A549 treated with Hydrocortisone at 1 μM for 4 hours (cell line): ENCODE measurements around the gene ESCO1. TPM values are rescaled to one million over a fixed set of nuclear protein-coding genes. Genes with fewer than 3 reads are reported as not detected.

Source experiments
- total RNA-seq: library from RNA; stranded (reverse); fragments of 200-300 nt; extraction: Qiagen RNA extraction; gene quantifications from 5 replicates; pipeline ENCODE4 v1.2.3, GENCODE V29; 2022

The ESCO1 gene, protein sequence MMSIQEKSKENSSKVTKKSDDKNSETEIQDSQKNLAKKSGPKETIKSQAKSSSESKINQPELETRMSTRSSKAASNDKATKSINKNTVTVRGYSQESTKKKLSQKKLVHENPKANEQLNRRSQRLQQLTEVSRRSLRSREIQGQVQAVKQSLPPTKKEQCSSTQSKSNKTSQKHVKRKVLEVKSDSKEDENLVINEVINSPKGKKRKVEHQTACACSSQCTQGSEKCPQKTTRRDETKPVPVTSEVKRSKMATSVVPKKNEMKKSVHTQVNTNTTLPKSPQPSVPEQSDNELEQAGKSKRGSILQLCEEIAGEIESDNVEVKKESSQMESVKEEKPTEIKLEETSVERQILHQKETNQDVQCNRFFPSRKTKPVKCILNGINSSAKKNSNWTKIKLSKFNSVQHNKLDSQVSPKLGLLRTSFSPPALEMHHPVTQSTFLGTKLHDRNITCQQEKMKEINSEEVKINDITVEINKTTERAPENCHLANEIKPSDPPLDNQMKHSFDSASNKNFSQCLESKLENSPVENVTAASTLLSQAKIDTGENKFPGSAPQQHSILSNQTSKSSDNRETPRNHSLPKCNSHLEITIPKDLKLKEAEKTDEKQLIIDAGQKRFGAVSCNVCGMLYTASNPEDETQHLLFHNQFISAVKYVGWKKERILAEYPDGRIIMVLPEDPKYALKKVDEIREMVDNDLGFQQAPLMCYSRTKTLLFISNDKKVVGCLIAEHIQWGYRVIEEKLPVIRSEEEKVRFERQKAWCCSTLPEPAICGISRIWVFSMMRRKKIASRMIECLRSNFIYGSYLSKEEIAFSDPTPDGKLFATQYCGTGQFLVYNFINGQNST
- total RNA-seq, result 8.3 to 10.4 TPM (median 9.1 TPM) in 5 replicates

DNA sequence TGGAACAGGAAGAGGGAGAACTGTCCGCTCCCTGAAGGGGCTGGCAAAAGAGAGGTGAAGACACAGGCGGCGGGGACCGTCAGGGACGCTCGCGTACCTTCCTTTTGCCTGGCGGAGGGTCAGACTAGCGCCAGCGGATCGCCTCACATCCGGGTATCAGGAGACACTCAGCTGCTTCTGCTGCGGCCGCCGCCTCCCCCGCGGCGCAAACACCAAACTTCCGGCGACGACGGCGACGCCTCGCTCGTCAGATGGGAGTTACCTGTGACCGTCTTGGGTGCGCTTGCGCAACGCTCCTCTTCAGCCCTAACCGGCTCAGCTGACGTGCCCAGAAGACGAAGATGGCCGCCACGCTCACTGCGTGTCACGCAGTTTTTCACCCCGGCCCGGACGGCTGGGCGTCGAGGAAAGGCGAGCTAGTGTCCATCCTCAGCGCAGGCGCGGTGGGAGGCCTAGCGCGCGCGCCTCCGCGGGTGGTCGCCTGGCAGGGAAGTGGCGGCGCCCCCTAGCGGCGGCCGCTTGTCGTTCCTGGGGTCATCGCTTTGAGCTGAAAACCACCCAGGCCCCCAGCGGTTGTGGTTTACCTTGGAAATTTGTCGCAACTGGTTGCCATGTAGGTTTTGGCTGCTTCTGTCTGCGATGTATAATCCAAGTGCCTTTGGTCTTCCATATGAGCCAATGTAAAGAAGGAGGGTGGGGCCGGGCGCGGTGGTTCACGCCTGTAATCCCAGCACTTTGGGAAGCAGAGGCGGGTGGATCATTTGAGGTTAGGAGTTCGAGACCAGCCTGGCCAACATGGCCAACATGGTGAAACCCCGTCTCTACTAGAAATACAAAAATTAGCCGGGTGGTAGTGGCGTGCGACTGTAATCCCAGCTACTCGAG, at the start of gene ESCO1:
TSS of gene ESCO1 (minus strand) at position 179 of the 885 bp plus-strand sequence. CDS start 25,861 bp downstream, outside the sequence.

DNA sequence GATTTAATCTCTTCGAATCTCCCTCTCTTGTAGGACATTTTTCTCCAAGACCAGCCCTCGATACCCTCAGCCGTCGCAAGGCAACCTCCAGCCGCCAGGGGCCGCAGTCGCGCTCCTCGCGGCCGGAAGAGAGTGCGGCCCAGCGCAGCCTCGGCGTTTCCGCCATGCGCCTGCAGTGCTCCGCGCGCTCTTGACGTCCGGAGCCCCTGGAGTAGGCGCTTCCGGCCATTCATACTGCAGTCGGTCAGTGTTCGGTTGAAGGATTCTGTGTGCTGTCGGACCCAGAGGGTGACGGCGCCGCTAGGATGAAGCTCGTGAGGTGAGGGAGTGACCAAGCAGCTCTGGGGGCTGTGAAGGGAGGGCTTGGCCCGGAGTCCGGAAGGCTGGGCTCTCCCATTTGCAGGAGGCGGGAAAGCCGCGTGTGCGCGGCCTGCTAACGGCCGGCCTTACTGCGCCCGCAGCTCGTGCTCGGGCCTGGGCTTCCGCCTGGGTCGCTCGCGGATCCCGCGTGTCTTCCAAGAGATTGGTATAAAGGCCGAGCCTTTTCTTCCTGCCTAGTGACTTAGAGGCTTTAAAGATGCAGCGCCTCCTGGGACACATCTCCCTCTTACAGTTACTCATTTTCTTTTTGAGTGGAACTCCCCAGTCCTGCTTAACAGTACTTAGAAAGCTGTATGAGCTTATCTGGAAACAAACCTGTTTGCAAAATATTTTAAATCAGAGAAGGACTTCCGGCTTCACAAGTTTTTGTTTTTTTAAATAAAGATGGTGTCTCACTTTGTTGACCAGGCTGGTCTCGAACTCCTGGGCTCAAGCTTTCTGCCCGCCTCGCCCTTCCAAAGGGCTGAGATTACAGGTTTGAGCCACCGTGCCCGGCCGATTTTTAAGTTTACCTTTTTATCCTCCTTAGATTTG, 11.9 kb upstream of the ESCO1 start, which contains the start of gene SNRPD1:
TSS of gene SNRPD1 (plus strand) at position 190 of the 915 bp plus-strand sequence. CDS start at position 306, 116 bp downstream.

Other genes starting within 250 kb of the ESCO1 start
- 114 to 187 TPM (median 156 TPM) in 5 replicates for gene SNRPD1, start 11.6 kb upstream of the ESCO1 start, total RNA-seq
- gene ABHD3, start 104.1 kb upstream of the ESCO1 start, total RNA-seq, result 18.3 to 21.6 TPM (median 19.1 TPM) in 5 replicates
- gene MIB1, start 140.1 kb upstream of the ESCO1 start, total RNA-seq, result 4.9 to 11.2 TPM (median 8.6 TPM) in 5 replicates